Measurements from ENCODE around the gene RIPOR3. TPM values are rescaled to one million over a fixed set of nuclear protein-coding genes. Genes with fewer than 3 reads are reported as not detected.
"Not testable (repeated sequence)": the region's sequence is repeated elsewhere in the genome, so short reads cannot be mapped to it uniquely, and the experiment has no call there.

Gene RIPOR3
- polyA plus RNA-seq, 1 of the 3 experiments (the other 2 are of a cell fraction), result 1.2 TPM

GRCh38 chr20:50671010-50671409 lies 20.3 kb downstream of the RIPOR3 start:
- H3K9ac ChIP-seq; H3K4me2 ChIP-seq; H3F3A ChIP-seq (replicated peaks; ENCODE audit: insufficient read depth); H3K4me3 ChIP-seq (ENCODE audit: low read depth in 2 of 2, low read length in 1 of 2); H3K4me1 ChIP-seq (ENCODE audit: control insufficient read depth in 1 of 2, insufficient read depth in 2 of 2, low read depth in 1 of 2, low read length in 1 of 2); H4K20me1 ChIP-seq (ENCODE audit: insufficient read depth); H2AFZ ChIP-seq (ENCODE audit: low read depth); DNase-seq; POLR2A ChIA-PET; H3K27ac ChIP-seq (ENCODE audit: low read depth in 2 of 2, low read length in 1 of 2); H3K79me2 ChIP-seq (ENCODE audit: insufficient read depth); H3K36me3 ChIP-seq (replicated peaks in 1 of 2; ENCODE audit: control insufficient read depth in 1 of 2, insufficient read depth in 2 of 2, low read length in 1 of 2); H3K9me2 ChIP-seq; H3K27me3 ChIP-seq (ENCODE audit: insufficient read depth); CTCF ChIA-PET; H3K9me3 ChIP-seq: not testable (repeated sequence)
- WGBS (ENCODE audit: low lambda C conversion rate), result 67% methylated on average over 3 of the region's 3 CpGs

GRCh38 chr20:50670126-50670862 lies 21.0 kb downstream of the RIPOR3 start:
- no peaks in the 10 kb centered on the region for H3K79me2 ChIP-seq (ENCODE audit: insufficient read depth)
- no peaks in the 10 kb centered on the region for H4K20me1 ChIP-seq (ENCODE audit: insufficient read depth)
- H3K4me2 ChIP-seq, result no peak overlapping the region
- TF ChIP-seq MEF2A (IDR thresholded peaks at IDR 0.05; ENCODE audit: borderline replicate concordance, low read depth) (no peak; the same call in 1 of the 2 replicates), TCF12 (IDR thresholded peaks at IDR 0.05) (no peak)
- H3K27me3 ChIP-seq (ENCODE audit: insufficient read depth), result no peaks in the 10 kb centered on the region
- no peak for DNase-seq
- H3K4me3 ChIP-seq (ENCODE audit: low read depth in 2 of 2, low read length in 1 of 2), result no peak overlapping the region
- POLR2A ChIA-PET, result no interaction called here
- no peaks in the 10 kb centered on the region for H3K9me3 ChIP-seq
- no peaks in the 10 kb centered on the region for H3K9me2 ChIP-seq
- H3F3A ChIP-seq (replicated peaks; ENCODE audit: insufficient read depth), result no peaks in the 10 kb centered on the region
- H3K27ac ChIP-seq (ENCODE audit: low read depth in 2 of 2, low read length in 1 of 2), result no peak overlapping the region
- 68% methylated on average over 12 of the region's 12 CpGs for WGBS (ENCODE audit: low lambda C conversion rate)
- H3K36me3 ChIP-seq (replicated peaks in 1 of 2; ENCODE audit: control insufficient read depth in 1 of 2, insufficient read depth in 2 of 2, low read length in 1 of 2), result no peaks in the 10 kb centered on the region
- H3K9ac ChIP-seq, result no peak overlapping the region
- CTCF ChIA-PET, result no interaction called here
- H3K4me1 ChIP-seq (ENCODE audit: control insufficient read depth in 1 of 2, insufficient read depth in 2 of 2, low read depth in 1 of 2, low read length in 1 of 2), result no peaks in the 10 kb centered on the region; a peak in 1 of 4 replicates
- no peak overlapping the region for H2AFZ ChIP-seq (ENCODE audit: low read depth)

DNA sequence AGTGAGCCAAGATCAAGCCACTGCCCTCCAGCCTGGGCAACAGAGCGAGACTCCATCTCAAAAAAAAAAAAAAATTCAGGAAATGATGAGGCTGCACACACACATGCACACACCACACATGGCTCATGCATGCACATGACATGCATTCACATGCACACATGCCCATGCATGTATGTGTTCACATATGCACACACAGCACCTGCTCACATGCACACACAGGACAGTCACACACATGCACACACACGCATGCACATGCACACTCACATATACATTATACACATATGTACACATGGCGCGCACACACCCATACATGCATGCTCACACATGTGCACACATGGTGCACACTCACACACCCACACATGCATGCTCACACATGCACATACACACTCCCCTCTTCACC lies 22.5 kb downstream of the RIPOR3 start:
- Histone ChIP-seq H3K36me3 (replicated peaks in 1 of 2; ENCODE audit: control insufficient read depth in 1 of 2, insufficient read depth in 2 of 2, low read length in 1 of 2) (no peaks in the 10 kb centered on the region), H4K20me1 (ENCODE audit: insufficient read depth) (no peaks in the 10 kb centered on the region), H3K27ac (ENCODE audit: low read depth in 2 of 2, low read length in 1 of 2) (no peak overlapping the region), H3K9ac (no peak overlapping the region), H3K4me1 (ENCODE audit: control insufficient read depth in 1 of 2, insufficient read depth in 2 of 2, low read depth in 1 of 2, low read length in 1 of 2) (no peaks in the 10 kb centered on the region; a peak in 1 of 4 replicates), H3K9me2 (no peaks in the 10 kb centered on the region), H3K9me3 (no peaks in the 10 kb centered on the region), H3F3A (replicated peaks; ENCODE audit: insufficient read depth) (no peaks in the 10 kb centered on the region), H3K4me2 (no peak overlapping the region), H3K79me2 (ENCODE audit: insufficient read depth) (no peaks in the 10 kb centered on the region), H2AFZ (ENCODE audit: low read depth) (no peak overlapping the region), H3K4me3 (ENCODE audit: low read depth in 2 of 2, low read length in 1 of 2) (no peak overlapping the region), H3K27me3 (ENCODE audit: insufficient read depth) (no peaks in the 10 kb centered on the region)
- ChIA-PET POLR2A (no interaction called here), CTCF (no interaction called here)
- DNase-seq, result no peak
- 86% methylated on average over 4 of the region's 4 CpGs for WGBS (ENCODE audit: low lambda C conversion rate)
- TF ChIP-seq TAF1 (IDR thresholded peaks at IDR 0.05; ENCODE audit: borderline replicate concordance, low read depth, low read length) (no peak), GABPA (IDR thresholded peaks at IDR 0.05; ENCODE audit: low read depth) (no peak), CHD2 (IDR thresholded peaks at IDR 0.05; ENCODE audit: low read length, partially characterized antibody) (no peak), CTCF (IDR thresholded peaks at IDR 0.05) (no peak), POLR2AphosphoS5 (IDR thresholded peaks at IDR 0.05; ENCODE audit: low read depth, low read length) (no peak), RFX5 (IDR thresholded peaks at IDR 0.05; ENCODE audit: low read length) (no peak), RCOR1 (IDR thresholded peaks at IDR 0.05; ENCODE audit: low read length) (no peak), NRF1 (IDR thresholded peaks at IDR 0.05; ENCODE audit: low read depth, low read length) (no peak), FOXM1 (IDR thresholded peaks at IDR 0.05; ENCODE audit: low read depth) (no peak), ZBTB33 (IDR thresholded peaks at IDR 0.05; ENCODE audit: borderline replicate concordance, low read depth) (no peak), MEF2A (IDR thresholded peaks at IDR 0.05; ENCODE audit: borderline replicate concordance, low read depth) (no peak), ELF1 (IDR thresholded peaks at IDR 0.05) (no peak)
- TF ChIP-seq, protein P1, sequence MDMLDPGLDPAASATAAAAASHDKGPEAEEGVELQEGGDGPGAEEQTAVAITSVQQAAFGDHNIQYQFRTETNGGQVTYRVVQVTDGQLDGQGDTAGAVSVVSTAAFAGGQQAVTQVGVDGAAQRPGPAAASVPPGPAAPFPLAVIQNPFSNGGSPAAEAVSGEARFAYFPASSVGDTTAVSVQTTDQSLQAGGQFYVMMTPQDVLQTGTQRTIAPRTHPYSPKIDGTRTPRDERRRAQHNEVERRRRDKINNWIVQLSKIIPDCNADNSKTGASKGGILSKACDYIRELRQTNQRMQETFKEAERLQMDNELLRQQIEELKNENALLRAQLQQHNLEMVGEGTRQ (IDR thresholded peaks at IDR 0.05; ENCODE audit: borderline replicate concordance, low read depth, low read length), result no peak
- TF ChIP-seq, protein P2, sequence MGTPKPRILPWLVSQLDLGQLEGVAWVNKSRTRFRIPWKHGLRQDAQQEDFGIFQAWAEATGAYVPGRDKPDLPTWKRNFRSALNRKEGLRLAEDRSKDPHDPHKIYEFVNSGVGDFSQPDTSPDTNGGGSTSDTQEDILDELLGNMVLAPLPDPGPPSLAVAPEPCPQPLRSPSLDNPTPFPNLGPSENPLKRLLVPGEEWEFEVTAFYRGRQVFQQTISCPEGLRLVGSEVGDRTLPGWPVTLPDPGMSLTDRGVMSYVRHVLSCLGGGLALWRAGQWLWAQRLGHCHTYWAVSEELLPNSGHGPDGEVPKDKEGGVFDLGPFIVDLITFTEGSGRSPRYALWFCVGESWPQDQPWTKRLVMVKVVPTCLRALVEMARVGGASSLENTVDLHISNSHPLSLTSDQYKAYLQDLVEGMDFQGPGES (IDR thresholded peaks at IDR 0.05; ENCODE audit: low read depth, low read length), result no peak
- TF ChIP-seq, protein P3, sequence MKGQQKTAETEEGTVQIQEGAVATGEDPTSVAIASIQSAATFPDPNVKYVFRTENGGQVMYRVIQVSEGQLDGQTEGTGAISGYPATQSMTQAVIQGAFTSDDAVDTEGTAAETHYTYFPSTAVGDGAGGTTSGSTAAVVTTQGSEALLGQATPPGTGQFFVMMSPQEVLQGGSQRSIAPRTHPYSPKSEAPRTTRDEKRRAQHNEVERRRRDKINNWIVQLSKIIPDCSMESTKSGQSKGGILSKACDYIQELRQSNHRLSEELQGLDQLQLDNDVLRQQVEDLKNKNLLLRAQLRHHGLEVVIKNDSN (IDR thresholded peaks at IDR 0.05; ENCODE audit: borderline replicate concordance, low read depth), result no peak

Data from SK-N-SH (cell line).